H1 (cell line): ENCODE data around the gene RBM14. TPM values are rescaled to one million over a fixed set of nuclear protein-coding genes. Genes with fewer than 3 reads are reported as not detected.

Experiments used
- CBX5 ChIP-seq: fragments of 300-800, 300-1000 bp; sonication (generic); IDR thresholded peaks from 2 replicates; pipeline ENCODE4 v1.7.1; 2016; ENCODE audit warnings: antibody characterized with exemption, low read length, low read depth
- CHD2 ChIP-seq: IDR thresholded peaks from 2 replicates; pipeline ENCODE4 v1.6.1; 2012; ENCODE audit warnings: low read length, improper control_type of control experiment
- CTBP2 ChIP-seq: IDR thresholded peaks from 2 replicates; pipeline ENCODE4 v1.7.0; 2011; ENCODE audit warnings: borderline replicate concordance, mild to moderate bottlenecking, moderate library complexity, mixed read lengths, low read length; ENCODE audit not compliant: insufficient read depth, insufficient read length
- MAFK ChIP-seq: IDR thresholded peaks from 2 replicates; pipeline ENCODE4 v1.6.1; 2012; ENCODE audit warnings: low read depth, mild to moderate bottlenecking, improper control_type of control experiment, low read length
- SIRT6 ChIP-seq: IDR thresholded peaks from one replicate; pipeline ENCODE4 v1.7.1; 2012; ENCODE audit warnings: low read length, inconsistent platforms
- polyA plus RNA-seq, 7 experiments: library from polyadenylated mRNA; depleted of rRNA in 3 of 7; stranded (reverse) in 5 of 7; unstranded in 2 of 7; fragments of >200 nt in 5 of 7; fragments of 200-250 nt in 2 of 7; gene quantifications; 1 replicate in 5 of 7; 2 replicates in 1 of 7; 4 replicates in 1 of 7; pipeline versions ENCODE4 v1.2.1 to v1.2.3, GENCODE V29; 2011 to 2013; ENCODE audit warnings: missing spikeins in 2 of 7, mixed read lengths in 2 of 7
- total RNA-seq: library from RNA; stranded (reverse); fragmentation: NEBNext Ultra II Directional; extraction: Animal tissue kit (Norgen Biotek cat#: 25700); gene quantifications from 2 replicates; pipeline ENCODE4 v1.2.1, GENCODE V29; 2021
- TF ChIP-seq, protein P1 (sequence below): IDR thresholded peaks from 2 replicates; pipeline ENCODE4 v1.6.1; 2012; ENCODE audit warnings: low read length, inconsistent platforms

The RBM14 gene
- total and polyA plus RNA-seq, 2 of the 8 experiments (the other 6 are each of a cell fraction or from before 2014, with no cell fraction given) = 67.2 to 142 TPM

- TF ChIP-seq, protein P1, sequence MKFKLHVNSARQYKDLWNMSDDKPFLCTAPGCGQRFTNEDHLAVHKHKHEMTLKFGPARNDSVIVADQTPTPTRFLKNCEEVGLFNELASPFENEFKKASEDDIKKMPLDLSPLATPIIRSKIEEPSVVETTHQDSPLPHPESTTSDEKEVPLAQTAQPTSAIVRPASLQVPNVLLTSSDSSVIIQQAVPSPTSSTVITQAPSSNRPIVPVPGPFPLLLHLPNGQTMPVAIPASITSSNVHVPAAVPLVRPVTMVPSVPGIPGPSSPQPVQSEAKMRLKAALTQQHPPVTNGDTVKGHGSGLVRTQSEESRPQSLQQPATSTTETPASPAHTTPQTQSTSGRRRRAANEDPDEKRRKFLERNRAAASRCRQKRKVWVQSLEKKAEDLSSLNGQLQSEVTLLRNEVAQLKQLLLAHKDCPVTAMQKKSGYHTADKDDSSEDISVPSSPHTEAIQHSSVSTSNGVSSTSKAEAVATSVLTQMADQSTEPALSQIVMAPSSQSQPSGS = no peak
- TF ChIP-seq CHD2 (no peak), CTBP2 (no peak), MAFK (no peak), CBX5 (no peak), SIRT6 (no peak)
- TF ChIP-seq, all 59 proteins: peak for 0
These were observed 34.6 kb downstream of the RBM14 start (continued) for GRCh38 chr11:66651016-66651415.
